OCI-LY7 (cell line): ENCODE data around the gene ANO3.

Experiments
- EZH2phosphoT487 ChIP-seq: fragments of 200-600 bp; sonication (generic); IDR thresholded peaks from 2 replicates; pipeline ENCODE4 v1.6.1; 2018; ENCODE audit warnings: low read depth, borderline replicate concordance, mild to moderate bottlenecking, mixed run types, antibody characterized with exemption, low read length, moderate library complexity, mixed read lengths
- TF ChIP-seq, protein P1 (sequence below): fragments of 200-600 bp; sonication (generic); conservative IDR thresholded peaks from 2 replicates; pipeline ENCODE4 v1.5.1; 2014; ENCODE audit warnings: mild to moderate bottlenecking, antibody characterized with exemption, low read length, moderate library complexity, mixed read lengths

DNA sequence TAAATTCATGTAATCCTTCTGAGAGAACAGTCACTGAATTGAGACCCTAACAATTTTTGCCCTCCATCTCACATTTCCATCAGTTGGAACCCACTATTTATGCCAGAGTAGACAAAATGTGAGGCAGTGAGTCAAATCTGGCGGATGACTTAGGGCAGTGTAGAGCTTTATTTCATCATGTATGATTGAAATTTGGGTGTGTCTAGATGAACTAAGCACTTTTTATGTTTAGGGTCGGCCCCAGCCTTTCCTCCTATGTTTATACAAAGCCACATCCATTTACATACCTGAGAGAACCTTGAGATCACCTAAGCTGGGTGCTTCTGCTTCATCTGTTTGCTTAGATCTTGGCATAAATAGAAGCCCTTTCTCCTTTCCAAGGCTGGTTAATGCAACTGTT, 255.1 kb downstream of the ANO3 start:
- TF ChIP-seq, protein P1, sequence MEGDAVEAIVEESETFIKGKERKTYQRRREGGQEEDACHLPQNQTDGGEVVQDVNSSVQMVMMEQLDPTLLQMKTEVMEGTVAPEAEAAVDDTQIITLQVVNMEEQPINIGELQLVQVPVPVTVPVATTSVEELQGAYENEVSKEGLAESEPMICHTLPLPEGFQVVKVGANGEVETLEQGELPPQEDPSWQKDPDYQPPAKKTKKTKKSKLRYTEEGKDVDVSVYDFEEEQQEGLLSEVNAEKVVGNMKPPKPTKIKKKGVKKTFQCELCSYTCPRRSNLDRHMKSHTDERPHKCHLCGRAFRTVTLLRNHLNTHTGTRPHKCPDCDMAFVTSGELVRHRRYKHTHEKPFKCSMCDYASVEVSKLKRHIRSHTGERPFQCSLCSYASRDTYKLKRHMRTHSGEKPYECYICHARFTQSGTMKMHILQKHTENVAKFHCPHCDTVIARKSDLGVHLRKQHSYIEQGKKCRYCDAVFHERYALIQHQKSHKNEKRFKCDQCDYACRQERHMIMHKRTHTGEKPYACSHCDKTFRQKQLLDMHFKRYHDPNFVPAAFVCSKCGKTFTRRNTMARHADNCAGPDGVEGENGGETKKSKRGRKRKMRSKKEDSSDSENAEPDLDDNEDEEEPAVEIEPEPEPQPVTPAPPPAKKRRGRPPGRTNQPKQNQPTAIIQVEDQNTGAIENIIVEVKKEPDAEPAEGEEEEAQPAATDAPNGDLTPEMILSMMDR, result no peak
- TF ChIP-seq EZH2phosphoT487, result no peak
